ENCODE measurements around the gene SIGLEC10.

The SIGLEC10 gene

DNA sequence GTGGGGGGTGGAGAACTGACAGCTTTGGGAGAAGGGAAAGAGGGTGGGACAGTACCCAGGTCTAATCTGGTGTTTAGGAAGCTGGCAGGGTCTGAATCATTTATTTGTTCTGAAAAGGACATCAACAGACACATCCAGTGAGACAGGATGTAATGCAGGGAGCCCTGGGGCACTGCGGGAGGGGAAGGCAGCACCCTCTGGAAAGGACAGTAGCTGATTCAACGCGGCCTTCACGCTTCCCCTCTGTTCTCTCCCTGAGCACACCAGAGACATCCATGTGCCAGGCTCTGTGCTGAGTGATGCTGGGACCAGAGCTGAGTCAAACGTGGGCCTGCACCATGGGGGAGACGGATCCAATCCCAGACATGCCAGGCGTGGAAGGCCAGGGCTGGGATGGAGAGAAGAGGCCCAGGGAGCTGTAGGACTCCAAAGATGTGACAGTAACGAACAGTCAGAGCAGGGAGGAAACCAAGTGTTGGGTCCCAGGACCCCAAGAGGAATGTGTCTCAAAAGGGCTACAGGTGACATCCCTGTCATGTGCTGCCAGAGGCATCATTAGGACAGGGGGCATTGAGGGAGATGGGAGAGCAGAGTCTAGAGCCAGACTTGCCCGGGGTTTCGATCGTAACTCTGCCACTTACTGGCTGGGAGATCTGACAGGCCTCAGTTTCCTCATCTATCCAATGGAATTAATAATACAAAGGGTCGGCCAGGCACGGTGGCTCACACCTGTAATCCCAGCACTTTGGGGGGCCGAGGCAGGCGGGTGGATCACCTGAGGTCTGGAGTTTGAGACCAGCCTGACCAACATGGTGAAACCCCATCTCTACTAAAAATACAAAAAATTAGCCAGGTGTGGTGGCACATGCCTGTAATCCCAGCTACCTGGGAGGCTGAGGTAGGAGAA, 53.0 kb downstream of the SIGLEC10 start:
- H2AFZ ChIP-seq (ENCODE audit: low read length, unreplicated experiment) = no peak overlapping the region
- H3K79me2 ChIP-seq (ENCODE audit: control insufficient read depth, insufficient read depth, low read length, unreplicated experiment) = peaks cover 42% of the 10 kb centered on the region
- peak overlapping the region; percentile 92 for H3K27ac ChIP-seq (ENCODE audit: low read depth, low read length)
- no peaks in the 10 kb centered on the region for H3K27me3 ChIP-seq (ENCODE audit: insufficient read depth, low read length)
- H3K4me1 ChIP-seq (ENCODE audit: control insufficient read depth, insufficient read depth, low read length, unreplicated experiment) = peaks cover 31% of the 10 kb centered on the region
- peak overlapping the region; percentile 45 for H3K4me3 ChIP-seq (ENCODE audit: low read depth, low read length)
- no peaks in the 10 kb centered on the region for H3K36me3 ChIP-seq (ENCODE audit: insufficient read depth, low read length)

GRCh38 chr19:51361239-51361638, 56.2 kb downstream of the SIGLEC10 start:
- no peaks in the 10 kb centered on the region for H3K27me3 ChIP-seq (ENCODE audit: insufficient read depth, low read length)
- peaks cover 42% of the 10 kb centered on the region for H3K79me2 ChIP-seq (ENCODE audit: control insufficient read depth, insufficient read depth, low read length, unreplicated experiment)
- no peaks in the 10 kb centered on the region for H3K36me3 ChIP-seq (ENCODE audit: insufficient read depth, low read length)
- peaks cover 37% of the 10 kb centered on the region for H3K4me1 ChIP-seq (ENCODE audit: control insufficient read depth, insufficient read depth, low read length, unreplicated experiment)
- no peak overlapping the region for H2AFZ ChIP-seq (ENCODE audit: low read length, unreplicated experiment)
- H3K4me3 ChIP-seq (ENCODE audit: low read depth, low read length) = no peak overlapping the region
- H3K27ac ChIP-seq (ENCODE audit: low read depth, low read length) = no peak overlapping the region; the same call in 1 of the 2 replicates
